ENCODE results near the gene GOSR2.
"Not testable (repeated sequence)": the region's sequence is repeated elsewhere in the genome, so short reads cannot be mapped to it uniquely, and the experiment has no call there.

GOSR2 gene

DNA sequence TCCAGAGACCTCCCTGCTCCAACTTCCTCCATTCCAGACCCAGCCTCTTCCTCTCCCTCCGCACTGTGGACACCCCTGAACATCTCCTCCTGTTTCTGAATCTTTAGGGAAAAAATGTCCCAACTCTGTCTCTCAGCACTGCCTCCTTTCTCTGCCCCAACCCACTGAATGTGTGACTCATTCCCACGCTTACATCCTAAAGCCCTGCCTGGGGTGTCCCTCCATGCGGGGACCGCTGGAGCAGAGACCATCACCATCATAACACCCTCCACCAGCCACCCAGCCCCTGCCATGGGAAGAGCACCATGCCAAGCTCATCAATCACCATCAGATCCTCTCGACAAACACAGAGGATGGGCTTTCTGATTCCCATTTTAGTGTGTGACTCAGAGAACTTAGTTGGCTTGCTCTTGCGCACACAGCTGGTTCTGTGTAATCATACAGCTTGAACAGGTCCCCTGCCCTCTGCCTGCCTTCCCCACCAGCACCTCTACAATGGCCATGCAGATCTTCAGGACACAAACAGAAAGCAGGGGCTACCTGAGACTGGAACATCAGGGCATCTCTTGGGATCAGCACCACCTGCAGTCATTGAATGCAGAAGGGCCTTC is 45.4 kb downstream of the GOSR2 start:
- DNase-seq, result no peak

DNA sequence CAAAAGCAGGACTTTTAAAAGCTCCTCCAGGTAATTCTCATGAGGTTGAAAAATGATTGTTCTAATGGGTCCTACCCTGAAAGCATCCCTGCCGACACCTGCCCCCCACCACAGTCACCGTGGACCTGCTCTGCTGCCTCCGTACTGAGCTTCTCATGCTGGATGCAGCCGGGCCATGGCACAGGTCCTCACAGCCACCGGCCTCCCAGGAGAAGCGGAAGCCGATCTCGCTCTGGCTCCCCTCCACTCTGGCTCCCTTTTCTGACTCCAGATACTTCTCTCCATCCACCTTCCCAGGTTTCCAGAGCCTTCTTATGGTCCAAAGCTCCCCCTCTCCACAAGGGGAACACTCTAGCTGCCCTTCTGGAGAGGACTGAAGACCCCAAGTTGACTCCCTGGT is 45.9 kb downstream of the GOSR2 start:
- DNase-seq, result no peak

DNA sequence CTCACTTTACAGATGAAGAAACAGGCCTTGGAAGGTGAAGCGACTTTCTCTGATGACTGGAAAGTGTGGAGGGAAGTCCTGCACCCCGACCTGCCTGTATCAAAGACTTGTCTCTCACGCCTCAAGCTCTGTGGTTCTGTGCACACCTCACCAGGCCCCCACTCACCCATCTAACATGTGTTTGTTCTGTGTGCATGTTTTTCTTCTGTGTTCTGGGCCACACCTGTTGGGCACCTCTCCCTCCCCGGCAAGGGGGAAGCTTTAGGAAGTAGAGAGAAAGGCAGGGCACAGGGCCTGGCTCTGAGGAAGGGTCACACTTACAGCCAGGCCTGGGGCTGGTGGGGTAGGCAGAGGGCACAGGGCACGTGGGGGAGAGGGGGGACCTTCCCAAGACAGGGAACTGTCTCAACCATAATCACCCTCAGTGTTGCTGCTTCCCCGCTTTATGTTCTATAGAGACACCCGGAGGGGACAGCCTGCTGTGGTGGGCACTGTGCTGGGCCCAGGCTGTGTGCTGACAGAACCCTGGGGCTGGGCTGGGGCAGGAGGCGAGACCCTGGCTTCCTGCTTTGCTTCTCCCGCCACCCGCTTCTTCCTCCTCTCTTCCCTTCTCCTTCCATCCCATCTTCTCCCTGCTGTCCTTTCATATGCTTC is 48.8 kb downstream of the GOSR2 start:
- no peak for DNase-seq

DNA sequence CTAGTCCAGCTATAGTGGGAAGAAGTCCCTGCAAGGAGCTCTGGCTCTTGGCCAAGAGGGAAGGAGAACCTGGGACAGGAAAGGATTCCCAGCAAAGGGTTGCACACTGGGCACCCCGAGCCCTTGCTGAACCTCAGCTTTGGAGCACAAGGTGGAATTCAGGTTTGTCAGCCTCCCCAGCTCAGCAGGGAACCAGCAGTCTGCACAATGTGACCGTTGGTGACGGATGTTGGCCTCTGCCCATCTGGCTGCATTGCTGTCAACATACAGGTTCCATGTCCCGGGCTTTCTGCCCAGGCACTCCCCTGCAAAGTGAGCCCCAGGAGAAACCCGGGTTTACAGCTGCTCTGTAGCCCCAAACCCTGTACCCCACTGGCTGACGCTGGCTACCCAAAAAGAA is 49.4 kb downstream of the GOSR2 start:
- DNase-seq, result no peak

DNA sequence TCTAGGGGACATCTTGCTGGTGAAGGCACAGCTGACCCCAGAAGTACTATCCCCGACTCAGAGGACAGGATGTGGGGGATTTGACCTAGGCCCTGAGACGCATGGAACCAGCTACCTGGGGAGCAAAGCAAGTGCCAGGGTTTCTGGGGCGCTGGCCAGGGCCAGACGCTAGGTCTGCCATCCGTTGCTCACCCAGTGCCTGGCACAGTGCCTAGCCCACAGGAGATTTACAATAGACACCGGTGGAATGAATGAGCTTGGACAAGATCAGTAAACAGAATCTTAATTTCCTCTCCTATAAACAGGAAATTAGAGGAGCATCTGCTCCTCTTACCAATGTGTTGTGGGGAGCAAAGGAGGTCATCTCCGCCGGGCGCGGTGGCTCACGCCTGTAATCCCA is 51.1 kb downstream of the GOSR2 start:
- DNase-seq, result no peak

DNA sequence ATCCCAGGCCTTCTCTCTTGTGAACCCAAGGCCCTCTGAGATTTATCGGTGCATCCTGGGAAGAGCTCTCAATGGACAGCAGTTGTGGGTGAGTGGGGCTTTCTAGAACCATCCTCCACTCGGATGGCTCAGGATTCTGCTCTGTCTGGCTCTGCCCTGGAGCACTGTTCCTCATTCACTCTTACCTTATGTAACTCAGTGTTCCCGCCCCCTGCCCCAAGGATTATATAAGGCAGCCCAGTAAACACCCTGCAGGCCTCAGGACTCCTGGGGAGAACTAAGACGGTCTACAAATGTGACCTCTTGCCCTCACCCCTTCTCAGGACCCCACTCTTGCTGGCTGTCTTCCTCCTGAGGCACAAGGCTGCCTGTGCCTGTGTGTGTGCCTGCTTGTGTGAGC is 52.3 kb downstream of the GOSR2 start:
- DNase-seq, result no peak

DNA sequence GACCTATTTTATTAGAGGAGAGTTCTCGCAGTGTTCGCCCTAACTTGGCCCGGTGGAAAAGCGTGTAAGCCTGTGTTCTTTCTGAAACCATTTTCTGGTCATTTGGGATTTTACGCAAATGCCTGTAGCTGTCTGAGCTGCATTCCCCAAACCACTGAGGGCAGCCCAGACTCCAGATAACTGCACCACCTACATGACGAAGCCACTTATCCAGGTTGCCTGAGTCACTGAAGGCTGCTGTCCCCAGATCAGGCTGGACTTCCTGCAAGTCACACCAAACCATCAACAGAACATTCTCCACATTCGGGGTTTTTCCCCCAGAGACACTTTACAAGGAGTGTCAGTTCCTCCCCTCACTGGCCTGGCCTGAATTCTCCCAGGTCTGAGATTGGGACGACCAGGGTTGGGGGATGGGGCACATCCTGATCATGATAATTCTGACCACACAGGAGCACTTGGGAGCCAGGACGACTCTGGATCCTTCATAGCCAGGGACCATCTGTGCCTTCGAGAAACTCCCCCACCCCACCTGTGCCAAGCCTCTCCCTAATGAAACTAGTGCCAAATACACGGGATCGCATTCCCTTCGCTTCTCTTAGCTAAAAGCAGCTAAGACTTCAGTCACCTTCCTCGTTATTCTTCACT is 53.8 kb downstream of the GOSR2 start:
- no peak for DNase-seq

DNA sequence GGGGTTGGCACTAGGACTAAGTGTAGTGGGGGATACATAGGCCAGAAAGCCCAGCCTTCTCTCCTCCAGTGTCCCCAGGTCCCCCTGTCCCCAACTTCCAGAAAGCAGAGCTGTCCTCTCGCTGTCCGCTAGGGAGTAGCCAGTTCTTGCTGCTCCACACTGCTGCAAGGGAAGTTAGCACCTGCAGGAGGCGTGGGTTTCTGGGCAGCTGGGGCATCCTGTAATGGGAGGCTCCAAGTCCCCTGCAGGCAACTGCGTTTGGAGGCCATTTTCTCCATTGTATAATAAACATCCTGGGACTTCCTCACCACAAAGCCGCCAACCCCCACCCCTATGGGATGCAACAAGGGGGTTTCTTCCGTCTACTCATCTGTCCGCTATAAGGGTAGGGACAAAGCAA is 54.4 kb downstream of the GOSR2 start:
- DNase-seq, result no peak

DNA sequence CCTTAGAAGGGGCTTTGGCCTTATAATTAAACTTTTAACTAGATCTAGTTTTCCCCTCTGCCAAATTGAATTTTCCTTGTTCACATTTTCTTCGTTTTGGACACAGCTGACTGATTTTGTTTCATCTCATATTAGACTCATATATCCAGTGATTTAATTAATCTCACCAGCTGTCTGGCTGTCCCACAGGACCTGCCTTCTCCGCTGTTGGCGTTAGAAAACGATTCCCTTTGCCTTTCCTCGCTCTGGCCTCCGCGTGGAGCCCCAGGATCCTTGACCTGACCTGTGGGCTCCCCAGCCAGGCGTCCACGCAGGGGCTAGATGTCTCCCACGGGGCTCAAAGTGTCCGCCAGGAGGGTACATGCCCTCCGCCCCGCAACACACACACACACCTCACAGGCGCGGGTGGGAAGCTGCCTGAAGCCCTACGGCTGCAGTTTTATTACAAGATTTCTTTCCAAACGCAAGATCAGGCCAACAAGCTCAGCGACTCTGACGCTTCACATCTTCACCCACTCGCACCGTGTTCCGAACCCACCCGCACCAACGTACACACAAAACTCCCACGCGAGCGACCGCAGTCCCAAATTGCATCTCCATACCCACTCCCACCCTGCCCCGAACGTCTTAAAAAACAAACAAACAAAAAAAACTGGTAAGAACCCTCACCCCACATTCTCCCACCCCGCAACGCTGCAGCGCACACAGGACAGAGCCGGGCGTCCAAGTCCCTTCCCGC is 55.0 kb downstream of the GOSR2 start:
- no peak for DNase-seq

DNA sequence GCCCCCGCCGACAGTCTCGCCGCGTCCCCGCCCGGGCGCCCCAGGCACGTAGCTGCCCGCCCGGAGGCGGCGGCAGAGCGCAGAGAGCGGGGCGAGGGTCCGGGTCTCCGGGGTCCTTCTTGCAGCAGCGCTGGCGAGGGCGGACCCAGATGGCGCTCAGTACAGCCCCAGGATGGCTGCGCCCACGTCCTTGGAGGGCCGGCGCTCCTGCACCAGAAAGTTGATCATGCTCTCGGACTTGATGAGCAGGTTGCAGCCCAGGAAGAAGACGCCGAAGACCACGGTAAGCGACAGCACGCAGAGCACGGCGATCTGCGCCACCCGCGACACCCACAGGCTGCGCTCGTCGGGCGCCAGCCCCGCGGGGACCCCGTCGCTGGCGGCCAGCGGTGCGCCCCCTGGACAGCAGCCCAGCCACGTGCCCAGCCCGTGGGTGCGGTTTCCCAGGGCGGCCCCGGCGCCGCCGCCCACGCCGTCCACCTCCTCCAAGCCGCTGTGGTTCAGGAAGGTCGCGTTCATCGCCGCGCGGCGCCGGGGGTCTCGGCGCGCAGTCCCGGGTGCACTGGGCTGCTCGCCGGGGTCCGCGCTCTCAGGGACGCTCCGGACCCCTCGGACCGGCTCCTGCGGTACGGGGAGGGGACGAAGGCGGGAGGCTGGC is 55.7 kb downstream of the GOSR2 start:
- DNase-seq, result no peak

DNA sequence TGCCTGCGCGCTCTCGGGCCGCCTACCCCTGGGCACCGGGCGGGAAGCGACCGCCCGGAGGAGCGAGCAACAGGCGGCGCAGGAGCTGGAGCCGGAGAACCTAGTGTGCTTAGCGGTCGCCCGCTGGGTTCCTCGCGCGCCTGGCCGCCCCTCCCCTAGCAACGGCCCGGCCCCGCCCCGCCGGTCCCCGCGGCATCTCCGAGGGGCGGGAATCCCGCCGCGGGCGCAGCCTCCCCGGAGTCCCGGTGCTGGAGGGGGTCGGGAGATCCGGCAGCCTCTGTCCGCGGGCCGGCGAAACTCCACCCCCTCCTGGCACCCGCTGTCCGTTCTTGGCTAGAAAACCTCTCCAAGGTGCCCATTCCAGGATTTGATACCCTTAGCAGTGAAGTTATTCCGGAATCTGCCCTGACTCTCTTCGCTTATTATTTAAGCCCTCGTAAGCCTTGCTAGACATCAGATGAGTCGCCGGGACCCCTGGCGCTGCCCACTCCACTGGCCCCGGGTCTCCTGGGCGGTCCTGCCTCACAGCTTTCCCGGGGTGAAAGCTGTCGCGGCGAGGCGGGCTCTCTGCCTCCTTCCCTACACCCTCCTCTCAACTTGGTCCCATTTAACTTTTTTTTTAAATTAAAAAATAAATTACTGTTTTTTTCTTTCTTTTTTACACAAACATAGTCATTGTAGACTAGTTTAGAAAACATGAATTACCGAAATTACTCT is 56.3 kb downstream of the GOSR2 start, which contains the start of gene RPRML:
TSS of gene RPRML (minus strand) at position 107 of the 717 bp plus-strand sequence. CDS start 246 bp downstream, outside the sequence.
- DNase-seq, result peak; percentile 26

DNA sequence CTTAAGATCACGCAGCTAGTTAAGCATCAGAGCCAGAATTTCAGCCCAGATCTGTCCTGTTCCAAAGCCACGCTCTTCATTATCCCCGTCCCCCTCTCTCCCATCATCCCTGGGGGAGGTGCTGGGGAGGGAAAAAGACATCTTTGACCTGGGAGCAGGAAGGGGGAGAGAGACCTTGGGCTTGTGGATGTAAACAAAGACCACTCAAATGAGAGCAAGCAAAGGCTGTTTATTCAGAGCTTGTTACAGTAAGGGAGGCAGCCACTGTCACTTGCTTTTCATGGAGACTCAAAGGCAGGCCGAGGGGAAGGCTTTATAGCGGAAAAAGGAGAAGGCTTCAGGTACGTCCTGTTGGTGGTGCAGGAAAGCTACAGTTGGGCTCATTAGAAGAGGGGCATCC is 59.6 kb downstream of the GOSR2 start:
- DNase-seq, result no peak

DNA sequence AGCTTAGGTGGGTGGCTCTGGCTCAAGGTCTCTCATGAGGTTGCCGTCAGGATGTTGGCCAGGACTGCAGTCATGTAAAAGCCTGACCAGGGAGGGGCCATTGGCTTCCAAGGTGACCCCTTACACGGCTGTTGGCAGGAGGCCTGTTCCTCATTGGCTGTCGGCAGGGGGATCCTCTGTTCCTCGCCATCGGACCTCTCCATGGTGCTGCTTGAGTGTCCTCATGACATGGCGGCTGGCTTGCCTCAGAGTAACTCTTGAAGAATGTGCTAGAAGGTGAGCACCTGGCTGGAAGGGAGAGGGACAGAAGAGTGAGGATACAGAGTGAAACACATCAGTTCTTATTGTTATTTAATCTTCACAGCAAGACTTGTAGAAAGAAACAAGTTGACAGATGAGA is 60.8 kb downstream of the GOSR2 start:
- DNase-seq, result no peak

DNA sequence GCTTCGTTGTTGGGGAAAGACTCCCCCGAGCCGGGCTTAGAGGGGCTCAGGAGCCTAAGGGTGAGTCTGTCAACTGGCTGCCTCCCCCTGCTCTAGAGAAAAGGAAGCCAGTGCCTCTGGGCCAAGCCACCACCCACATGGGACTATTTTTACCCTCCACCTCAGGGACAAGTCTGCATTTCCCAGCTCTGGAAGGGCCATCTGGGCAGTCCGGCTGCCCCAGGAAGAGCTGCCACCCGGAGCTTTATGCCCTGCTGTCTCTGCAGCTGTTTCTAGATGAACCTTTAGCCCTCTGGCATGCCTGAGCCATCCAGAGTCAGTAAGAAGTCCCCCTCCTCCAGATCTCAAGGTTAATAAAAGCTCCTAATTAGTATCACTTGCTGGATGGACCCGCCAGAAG is 61.4 kb downstream of the GOSR2 start:
- no peak for DNase-seq

DNA sequence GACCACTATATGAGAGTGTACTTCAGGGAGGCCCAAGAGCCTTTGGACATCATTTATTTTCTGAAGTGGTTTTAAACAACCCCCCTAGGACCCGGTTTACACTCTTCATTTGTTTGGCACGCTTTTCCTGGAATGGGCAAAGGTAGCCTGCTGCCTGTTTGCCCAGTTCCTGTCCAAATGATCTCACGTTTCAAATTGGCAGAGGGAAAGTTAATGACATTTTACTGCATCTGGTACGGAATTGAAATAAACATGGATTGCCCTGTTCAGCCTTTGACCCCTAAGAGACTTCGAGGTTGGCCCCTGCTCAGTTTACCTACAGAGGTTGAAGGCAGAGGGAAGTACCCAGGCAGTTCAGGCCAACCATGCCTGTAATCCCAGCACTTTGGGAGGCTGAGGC is 61.9 kb downstream of the GOSR2 start:
- peak; percentile 60 for DNase-seq

DNA sequence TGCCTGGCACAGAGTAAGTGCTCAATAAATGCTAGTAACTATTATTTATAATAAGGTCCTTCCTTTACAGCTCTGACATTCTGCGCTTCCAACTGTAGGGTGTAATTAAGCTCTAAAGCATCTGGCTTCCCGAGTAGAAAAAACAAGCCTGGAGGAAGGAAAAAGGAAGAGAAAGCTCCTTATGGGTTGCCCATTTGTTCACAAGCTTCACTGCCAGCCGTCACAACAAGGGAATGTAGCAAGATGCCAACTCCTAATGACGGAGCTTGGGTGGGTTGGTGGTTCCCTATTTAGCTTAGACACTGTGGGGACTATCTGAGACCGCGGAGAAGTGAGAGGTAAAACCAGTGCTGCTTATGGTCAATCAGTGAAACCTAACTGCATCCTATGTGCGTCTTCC is 63.4 kb downstream of the GOSR2 start:
- no peak for DNase-seq

DNA sequence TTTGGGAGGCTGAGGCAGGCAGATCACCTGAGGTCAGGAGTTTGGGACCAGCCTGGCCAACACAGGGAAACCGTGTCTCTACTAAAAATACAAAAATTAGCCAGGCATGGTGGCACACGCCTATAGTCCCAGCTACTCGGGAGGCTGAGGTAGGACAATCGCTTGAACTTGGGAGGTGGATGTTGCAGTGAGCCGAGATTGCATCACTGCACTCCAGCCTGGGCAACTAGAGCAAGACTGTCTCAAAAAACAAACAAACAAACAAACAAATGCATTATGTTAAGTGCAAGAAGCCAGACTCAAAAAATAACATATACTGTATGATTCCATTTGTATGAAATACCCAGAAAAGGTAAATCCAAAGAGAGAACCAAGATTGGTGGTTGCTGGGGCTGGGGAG is 65.0 kb downstream of the GOSR2 start:
- DNase-seq, result not testable (repeated sequence)

DNA sequence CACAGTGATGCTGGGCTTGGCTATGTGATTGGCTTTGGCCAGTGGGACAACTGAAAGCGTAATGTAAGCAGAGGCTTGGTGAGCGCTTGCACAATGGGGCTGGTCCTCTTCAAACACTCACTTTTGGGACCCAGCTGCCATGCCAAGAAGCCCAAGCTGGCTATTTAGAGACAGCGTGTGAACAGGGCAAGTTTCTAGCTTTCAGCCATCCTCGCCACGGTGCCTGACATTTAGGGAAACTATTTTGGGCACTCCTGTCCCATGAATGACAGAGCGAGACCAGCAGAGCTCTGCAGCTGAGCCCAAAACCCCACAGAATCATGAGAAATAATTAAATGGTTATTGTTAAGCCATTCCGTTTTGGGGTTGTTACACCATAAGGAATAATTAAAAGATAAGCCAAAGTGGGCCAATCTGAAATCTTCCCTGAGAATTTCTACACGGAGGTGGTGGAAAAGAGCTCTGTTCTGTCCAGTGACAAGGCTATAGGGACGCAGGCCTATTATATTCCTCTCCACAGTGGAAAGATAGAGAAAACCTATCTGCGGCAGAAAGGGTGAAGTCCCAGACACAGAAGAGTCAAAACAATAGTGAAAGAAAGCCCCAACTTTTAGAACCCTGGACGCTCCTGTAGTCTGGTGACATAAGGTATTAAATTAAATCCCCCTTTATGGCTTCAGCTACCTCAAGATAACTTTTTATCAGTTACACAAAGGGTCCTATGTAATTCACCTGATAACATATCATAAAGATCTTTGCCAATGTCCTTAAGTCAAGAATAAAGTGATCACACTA is 66.9 kb downstream of the GOSR2 start:
- DNase-seq, result no peak

DNA sequence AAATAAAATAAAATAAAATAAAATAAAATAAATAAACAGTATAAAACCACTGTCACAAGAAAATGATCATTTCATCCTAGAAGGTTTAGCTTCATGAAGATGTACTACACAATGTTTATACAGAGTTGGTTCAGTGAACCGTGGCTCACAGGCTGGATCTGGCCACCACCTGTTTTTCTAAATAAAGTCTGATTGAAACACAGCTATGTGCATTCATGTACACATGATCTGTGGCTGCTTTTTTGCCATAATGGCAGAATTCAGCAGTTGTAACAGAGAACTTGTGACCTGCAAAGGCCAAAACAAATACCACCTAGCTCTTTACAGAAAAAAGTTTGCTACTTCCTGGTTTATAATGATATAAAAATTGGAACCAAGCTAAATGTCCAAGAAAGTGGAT is 68.7 kb downstream of the GOSR2 start:
- DNase-seq, result no peak
